Measurements from ENCODE around the gene FBXO31. TPM values are rescaled to one million over a fixed set of nuclear protein-coding genes. Genes with fewer than 3 reads are reported as not detected.

The FBXO31 gene
- total and polyA plus RNA-seq, 10 of the 15 experiments (the other 5 are each of a cell fraction or from before 2014, with no cell fraction given) = 0.19 to 33.1 (median 10.3) TPM

GRCh38 chr16:87371261-87371866, 12.2 kb downstream of the FBXO31 start:
- no peak overlapping the region for H2AFZ ChIP-seq (ENCODE audit: control insufficient read depth, low read depth, low read length)
- no peak overlapping the region for H3K9ac ChIP-seq (ENCODE audit: control insufficient read depth, insufficient read depth, low read length)
- no peaks in the 10 kb centered on the region for H3K9me3 ChIP-seq (replicated peaks; ENCODE audit: control insufficient read depth, insufficient read depth, low read length)
- H3K4me1 ChIP-seq (ENCODE audit: control insufficient read depth, insufficient read depth, low read length) = peaks cover 3% of the 10 kb centered on the region; the same call in 1 of the 2 replicates
- H3K4me2 ChIP-seq (ENCODE audit: control insufficient read depth, insufficient read depth) = no peak overlapping the region
- no peaks in the 10 kb centered on the region; a peak in 1 of 4 replicates for H3K36me3 ChIP-seq (ENCODE audit: control insufficient read depth in 2 of 2, insufficient read depth in 2 of 2, low read length in 1 of 2)
- no peak for ATAC-seq
- TF ChIP-seq GABPA (IDR thresholded peaks at IDR 0.05; ENCODE audit: low read depth) (no peak), RCOR1 (conservative IDR thresholded peaks at IDR 0.05; ENCODE audit: low read depth, low read length) (no peak), ZNF24 (IDR thresholded peaks at IDR 0.05) (no peak), TCF12 (IDR thresholded peaks at IDR 0.05; ENCODE audit: low read depth, low read length) (no peak), ATF7 (IDR thresholded peaks at IDR 0.05; ENCODE audit: low read depth) (peak; percentile 42; the same call in 1 of the 2 replicates)
- H4K20me1 ChIP-seq (ENCODE audit: control insufficient read depth, insufficient read depth) = no peaks in the 10 kb centered on the region
- POLR2A ChIA-PET = no interaction called here
- DNase-seq (ENCODE audit: low read depth, low spot score) = no peak
- FAIRE-seq = no peak
- BruUV-seq (replicated peaks) = no TSS peak
- intact Hi-C loops (cut with micrococcal nuclease; ENCODE audit: unreplicated experiment) = no loop called here
- CTCF ChIA-PET = no interaction called here
- SMC1A ChIA-PET (ENCODE audit: uncharacterized antibody, unreplicated experiment) = interaction anchor here (0.9 kb wide), 1 partner anchor 71 kb away, joined by 4 read pairs; no protein-coding TSS in a partner anchor
- H3K27ac ChIP-seq (ENCODE audit: control insufficient read depth, insufficient read depth) = no peak overlapping the region
- peaks cover 31% of the 10 kb centered on the region for H3K79me2 ChIP-seq (ENCODE audit: control insufficient read depth, insufficient read depth, low read length)
- 92% methylated on average over 20 of the region's 20 CpGs for WGBS (ENCODE audit: insufficient coverage, insufficient replicate concordance, low lambda C conversion rate, missing lambda C conversion rate)
- H3K27me3 ChIP-seq (replicated peaks in 1 of 2; ENCODE audit: control insufficient read depth in 2 of 2, insufficient read depth in 2 of 2, low read length in 1 of 2) = no peaks in the 10 kb centered on the region
- H3K4me3 ChIP-seq = no peak overlapping the region
- RAD21 ChIA-PET (ENCODE audit: unreplicated experiment) = no interaction called here
- in situ Hi-C loops (cut with MboI) = no loop called here

GRCh38 chr16:87369796-87370719, 13.5 kb downstream of the FBXO31 start:
- CTCF ChIA-PET = no interaction called here
- Histone ChIP-seq H3K4me3 (no peak overlapping the region), H3K9ac (ENCODE audit: control insufficient read depth, insufficient read depth, low read length) (no peak overlapping the region), H4K20me1 (ENCODE audit: control insufficient read depth, insufficient read depth) (no peaks in the 10 kb centered on the region), H2AFZ (ENCODE audit: control insufficient read depth, low read depth, low read length) (no peak overlapping the region), H3K27me3 (replicated peaks in 1 of 2; ENCODE audit: control insufficient read depth in 2 of 2, insufficient read depth in 2 of 2, low read length in 1 of 2) (no peaks in the 10 kb centered on the region), H3K4me1 (ENCODE audit: control insufficient read depth, insufficient read depth, low read length) (0 out of 2 replicates have a peak, but pooled peaks cover 3% of the 10 kb centered on the region), H3K4me2 (ENCODE audit: control insufficient read depth, insufficient read depth) (no peak overlapping the region), H3K9me3 (replicated peaks; ENCODE audit: control insufficient read depth, insufficient read depth, low read length) (no peaks in the 10 kb centered on the region), H3K27ac (ENCODE audit: control insufficient read depth, insufficient read depth) (no peak overlapping the region), H3K36me3 (ENCODE audit: control insufficient read depth in 2 of 2, insufficient read depth in 2 of 2, low read length in 1 of 2) (no peaks in the 10 kb centered on the region; a peak in 2 of 4 replicates), H3K79me2 (ENCODE audit: control insufficient read depth, insufficient read depth, low read length) (peaks cover 25% of the 10 kb centered on the region)
- POLR2A ChIA-PET = interaction anchor here (1.0 kb wide), 1 partner anchor 13 kb away, joined by 3 read pairs; the partner anchor contains the start of gene FBXO31
- TF ChIP-seq CHD1 (IDR thresholded peaks at IDR 0.05; ENCODE audit: low read depth, low read length) (no peak), MTA3 (IDR thresholded peaks at IDR 0.05; ENCODE audit: borderline replicate concordance, low read length) (no peak), NFYB (IDR thresholded peaks at IDR 0.05; ENCODE audit: insufficient read depth, low read depth, low read length) (no peak), POLR2A (IDR thresholded peaks at IDR 0.05; ENCODE audit: low read depth, low read length) (0 out of 2 replicates have a peak, but pooled peaks have one; percentile 14)
- ATAC-seq (no peak), FAIRE-seq (no peak), DNase-seq (ENCODE audit: low read depth, low spot score) (no peak)
- in situ Hi-C loops (cut with MboI) = no loop called here
- intact Hi-C loops (cut with micrococcal nuclease; ENCODE audit: unreplicated experiment) = no loop called here
- RAD21 ChIA-PET (ENCODE audit: unreplicated experiment) = no interaction called here
- no TSS peak for BruUV-seq (replicated peaks)
- SMC1A ChIA-PET (ENCODE audit: uncharacterized antibody, unreplicated experiment) = interaction anchor here (0.9 to 1.5 kb wide), 2 partner anchors 18 to 70 kb away, joined by 3 to 4 read pairs; no protein-coding TSS in a partner anchor
- WGBS (ENCODE audit: insufficient coverage, insufficient replicate concordance, low lambda C conversion rate, missing lambda C conversion rate) = 87% methylated on average over 16 of the region's 16 CpGs
